Hematopoietic multipotent progenitor cell treated with erythropoietin and hydrocortisone succinate and interleukin-3 and kit ligand, for 17 days (in vitro differentiated cells): Measurements from ENCODE around the gene CARD11.

ENCODE experiments used
- DNase-seq: peaks from one replicate; pipeline ENCODE4 v3.0.0-alpha.2; 2015; ENCODE audit warnings: low spot score

Gene CARD11

DNA sequence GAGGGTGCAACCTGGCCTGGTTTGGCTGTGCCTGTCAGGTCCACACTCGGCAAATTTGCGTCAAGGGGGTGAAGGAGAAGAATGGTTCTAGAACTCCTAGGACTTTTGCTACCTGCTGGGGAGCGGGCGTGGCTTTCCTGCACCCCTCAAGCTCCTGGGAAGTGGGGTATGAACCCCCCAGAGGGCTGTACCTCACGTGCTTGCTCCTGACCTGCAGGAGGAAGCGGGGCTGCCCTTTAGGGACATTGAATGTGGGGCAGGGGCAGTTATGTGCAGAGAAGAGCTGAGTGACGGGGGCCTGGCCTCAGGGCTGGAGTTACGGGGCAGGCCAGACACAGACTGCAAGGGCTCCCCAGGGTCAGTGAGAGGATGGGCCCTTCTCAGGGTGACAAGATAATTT lies 138.2 kb downstream of the CARD11 start:
- no peak for DNase-seq

DNA sequence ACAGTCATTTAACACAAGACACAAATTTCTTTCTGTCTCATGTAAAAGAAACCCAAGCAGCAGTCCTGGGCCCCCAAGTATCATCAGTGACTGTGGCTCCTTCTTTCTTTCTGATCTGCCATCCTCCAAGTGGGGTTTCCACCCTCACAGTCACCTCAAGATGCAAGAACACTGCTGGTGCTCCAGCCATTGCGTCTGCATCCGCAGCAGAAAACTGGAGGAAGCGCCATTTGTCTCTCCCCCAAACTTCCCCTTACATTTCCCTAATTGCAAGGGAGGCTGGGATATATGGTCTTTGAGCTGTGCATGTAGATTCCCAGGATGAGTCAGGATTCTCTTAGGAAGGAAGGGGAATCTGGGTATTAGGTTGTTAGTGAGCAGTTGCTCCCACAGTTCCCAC lies 138.6 kb downstream of the CARD11 start:
- DNase-seq = no peak

DNA sequence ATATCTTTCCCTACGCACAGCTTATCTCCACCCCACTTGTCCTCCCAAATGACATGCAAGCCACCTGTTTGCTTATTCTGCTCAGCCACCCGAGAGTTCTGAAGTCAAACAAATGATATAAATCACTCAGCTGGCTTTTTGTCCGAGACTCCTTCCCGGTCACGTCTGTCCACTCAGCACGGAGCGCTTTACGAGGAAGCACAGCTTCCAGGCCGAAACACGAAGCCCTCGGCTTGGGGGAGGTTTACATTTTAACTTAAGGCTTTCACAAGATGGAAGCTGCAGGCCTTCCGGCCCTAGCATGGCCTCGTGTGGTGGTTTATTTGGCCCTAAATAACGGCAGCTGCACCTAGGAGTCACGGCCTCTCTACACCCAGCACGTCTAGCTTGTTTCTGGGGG lies 139.5 kb downstream of the CARD11 start:
- DNase-seq = no peak

DNA sequence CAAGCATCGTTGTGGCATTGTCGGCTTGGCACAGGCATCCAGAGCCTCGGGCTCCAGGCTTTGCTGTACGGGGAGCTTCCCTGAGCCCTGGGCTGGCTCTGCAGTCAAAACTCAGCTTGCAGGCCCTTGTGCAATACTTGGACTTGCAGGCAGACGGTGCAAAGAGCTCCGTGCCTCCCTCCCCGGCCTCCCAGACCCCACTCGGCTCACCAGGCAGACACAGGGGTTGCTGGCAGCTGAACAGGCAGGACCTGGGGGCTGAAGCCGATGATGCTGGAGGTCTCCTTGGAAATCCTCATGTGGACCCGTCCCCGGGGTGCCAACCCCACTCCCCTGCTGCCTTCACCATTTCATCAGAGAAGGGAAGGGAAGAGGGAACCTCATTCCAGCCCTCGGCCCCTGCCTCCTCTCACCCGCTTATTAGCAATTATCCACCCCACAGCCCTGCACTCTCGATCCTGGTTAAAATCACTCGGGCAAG lies 139.9 kb downstream of the CARD11 start:
- no peak for DNase-seq

DNA sequence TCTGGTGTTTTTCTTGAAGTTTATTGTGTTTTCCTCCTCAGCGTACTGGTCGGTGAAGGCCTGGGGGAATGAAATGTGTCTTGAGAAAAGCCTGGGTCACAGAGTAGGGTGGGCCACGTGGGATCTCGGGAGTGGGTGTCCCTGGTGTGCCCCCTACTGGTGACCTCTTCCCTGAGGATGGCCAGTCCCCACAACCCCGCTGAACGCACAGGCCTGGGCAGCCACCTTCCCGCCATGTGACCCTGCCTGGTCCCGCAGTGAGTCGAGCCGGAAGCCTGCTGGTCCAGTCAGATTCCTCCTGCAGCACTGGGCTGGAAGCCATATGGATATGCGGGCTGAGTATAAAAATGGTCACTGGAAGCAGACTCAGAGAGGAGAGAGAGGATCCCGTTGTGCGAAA lies 146.6 kb downstream of the CARD11 start:
- DNase-seq = no peak

DNA sequence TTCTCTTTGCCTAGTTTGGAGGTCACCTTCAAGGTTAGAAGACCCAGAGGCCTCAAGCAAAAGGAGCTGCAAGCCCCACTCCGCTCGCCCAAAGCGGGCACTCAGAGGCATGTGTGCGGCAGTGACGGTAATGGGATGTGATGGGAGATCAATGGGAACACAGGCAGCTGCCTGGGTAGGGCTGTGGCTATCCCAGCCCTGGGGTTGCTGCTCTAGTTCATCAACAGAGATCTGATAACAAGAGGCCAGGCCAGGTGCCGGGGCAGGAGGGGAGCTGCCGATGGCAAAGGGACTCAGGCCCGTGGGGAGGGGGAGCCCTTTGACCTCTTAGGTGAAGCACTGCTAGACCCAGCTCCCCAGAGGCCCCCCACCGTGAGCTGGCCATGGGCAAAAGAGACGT lies 147.5 kb downstream of the CARD11 start:
- DNase-seq = no peak

DNA sequence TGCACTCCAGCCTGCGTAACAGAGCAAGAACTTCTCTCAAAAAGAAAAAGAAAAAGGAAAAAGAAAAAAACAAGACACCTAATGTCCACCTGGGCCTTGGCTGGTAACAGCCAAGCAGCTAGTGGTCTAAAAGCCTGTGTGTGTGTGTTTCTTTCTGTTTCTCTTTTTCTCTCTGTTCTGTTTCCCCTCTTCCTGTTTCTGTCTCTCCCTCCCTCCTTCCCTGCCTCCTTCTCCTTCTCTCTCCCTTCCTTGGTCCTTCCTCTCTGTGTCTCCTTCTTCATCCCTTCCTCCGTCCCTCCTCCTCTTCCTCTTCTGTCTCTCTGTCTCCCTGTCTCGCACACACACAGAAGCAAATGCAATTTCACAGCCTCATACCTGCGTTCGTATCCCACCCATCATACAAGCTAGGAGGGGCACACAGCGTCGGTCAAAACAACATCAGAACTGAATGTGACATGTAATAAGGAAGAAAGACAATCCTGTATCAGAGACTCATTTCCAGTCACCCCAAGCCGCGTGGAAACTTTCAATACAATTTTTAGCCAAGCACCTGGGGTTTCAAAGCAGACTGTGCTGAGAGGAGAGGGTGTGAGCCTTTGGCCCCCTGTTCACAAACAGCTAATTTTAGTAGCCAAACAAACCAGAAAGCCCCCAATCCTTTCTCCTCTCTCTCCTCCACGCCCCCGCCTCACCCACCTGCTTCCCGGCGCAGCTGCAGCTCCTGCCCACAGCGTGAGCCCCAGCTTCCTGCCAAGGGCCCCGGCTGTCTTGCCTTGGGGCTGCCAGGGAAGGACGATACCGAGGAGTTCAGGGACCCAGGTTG lies 149.3 kb downstream of the CARD11 start:
- DNase-seq = no peak

DNA sequence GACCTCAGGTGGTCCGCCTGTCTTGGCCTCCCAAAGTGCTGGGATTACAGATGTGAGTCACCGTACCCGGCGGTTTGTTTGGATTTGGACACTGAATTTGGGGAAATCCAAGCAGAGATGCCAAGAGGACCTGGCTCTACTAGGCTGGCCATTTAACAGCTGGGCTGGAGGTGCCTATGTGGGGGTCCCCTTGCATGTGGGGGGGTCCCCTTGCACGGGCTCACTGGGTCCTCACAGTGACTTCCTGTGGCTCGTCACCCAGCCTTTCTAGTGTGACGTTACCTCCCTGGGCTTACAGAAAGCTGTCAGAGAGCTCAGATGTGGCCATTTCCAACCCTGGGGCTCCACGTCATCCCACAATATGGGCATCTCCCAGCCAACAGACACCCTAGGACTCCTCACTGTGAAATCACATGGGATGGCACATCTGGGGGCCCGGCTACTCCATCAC lies 150.2 kb downstream of the CARD11 start:
- DNase-seq = no peak

GRCh38 chr7:2892549-2892948 lies 151.1 kb downstream of the CARD11 start:
- no peak for DNase-seq

DNA sequence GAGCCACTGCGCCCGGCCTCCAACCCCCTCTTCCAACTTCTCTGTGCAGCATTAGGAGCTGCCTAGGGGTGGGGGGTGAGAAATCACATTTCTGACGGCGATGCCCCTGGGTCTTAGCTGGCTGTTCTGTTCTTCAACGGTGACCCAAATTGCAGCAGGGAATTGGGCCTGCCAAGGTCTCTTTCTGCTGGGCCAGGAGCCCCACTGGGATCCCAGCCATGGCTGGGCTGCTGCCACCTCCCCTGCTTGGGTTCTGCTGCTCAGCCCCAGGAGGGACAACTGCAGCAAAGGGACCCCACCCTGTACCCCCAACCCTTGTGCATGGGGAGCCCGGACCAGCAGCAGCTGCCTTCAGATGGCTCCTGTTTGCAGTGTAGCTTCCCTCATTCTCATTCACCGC lies 155.9 kb downstream of the CARD11 start:
- DNase-seq = no peak

- peak; percentile 15 for DNase-seq
Measured at GRCh38 chr7:2886900-2887299, 156.8 kb downstream of the CARD11 start.

DNA sequence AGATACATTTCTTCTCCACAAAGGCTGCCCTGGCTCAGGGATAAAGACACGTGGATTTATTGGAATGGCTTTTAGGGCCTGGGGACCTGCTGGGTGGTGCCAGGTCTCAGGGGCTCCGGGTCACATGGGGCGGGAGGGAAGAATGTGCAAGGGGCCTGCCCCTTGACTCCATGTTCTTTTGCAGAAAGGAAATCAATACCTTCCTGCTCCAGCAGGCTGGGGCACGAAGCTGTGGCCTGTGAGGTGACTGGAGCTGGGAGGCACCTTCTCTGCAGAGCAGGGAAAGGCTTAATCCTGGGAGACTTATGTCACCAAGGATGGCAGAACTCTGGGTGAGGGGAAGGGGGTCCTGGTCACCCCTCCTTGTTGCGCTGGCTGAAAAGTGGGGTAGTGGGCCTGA lies 157.3 kb downstream of the CARD11 start:
- DNase-seq = no peak

DNA sequence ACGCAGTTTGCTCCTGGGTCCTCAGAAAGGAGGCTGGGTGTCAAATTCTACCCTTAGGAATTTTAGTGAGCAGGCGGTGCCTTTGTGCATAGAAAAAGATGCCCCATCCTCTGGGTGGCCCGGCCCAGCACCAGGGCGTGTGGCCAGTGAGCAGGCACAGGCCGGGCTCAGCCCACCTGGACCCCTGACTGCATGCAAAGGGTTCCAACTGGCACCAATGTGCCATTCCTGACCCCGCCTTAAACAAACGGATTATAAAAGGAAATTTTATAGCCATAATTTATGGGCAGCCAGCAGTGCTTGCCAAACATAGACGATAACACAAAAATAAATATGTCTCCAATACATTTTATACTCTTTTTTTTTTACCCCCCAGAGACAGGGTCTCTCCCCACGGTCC lies 159.5 kb downstream of the CARD11 start:
- DNase-seq = no peak

DNA sequence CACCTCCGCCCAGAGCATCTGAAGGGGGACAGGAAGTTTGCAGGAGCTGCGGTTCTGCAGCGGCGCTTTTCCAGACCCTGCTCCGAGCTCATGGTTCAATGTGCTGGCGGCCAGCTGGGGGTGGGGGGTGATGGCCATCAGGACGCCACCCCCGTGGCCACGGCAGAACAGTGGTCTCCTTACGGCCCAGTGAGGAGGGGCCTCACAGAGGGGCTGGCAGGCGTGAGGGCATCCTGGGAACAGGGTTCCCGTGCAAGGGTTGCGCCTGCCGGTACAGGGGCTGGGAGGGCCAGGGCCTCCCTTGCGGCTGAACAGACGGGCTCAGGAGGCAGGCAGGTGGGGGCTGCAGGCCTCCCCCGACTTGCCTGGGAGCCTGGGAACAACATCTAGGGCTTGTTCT lies 160.6 kb downstream of the CARD11 start:
- no peak for DNase-seq

GRCh38 chr7:2882111-2882510 lies 161.6 kb downstream of the CARD11 start:
- DNase-seq = no peak

DNA sequence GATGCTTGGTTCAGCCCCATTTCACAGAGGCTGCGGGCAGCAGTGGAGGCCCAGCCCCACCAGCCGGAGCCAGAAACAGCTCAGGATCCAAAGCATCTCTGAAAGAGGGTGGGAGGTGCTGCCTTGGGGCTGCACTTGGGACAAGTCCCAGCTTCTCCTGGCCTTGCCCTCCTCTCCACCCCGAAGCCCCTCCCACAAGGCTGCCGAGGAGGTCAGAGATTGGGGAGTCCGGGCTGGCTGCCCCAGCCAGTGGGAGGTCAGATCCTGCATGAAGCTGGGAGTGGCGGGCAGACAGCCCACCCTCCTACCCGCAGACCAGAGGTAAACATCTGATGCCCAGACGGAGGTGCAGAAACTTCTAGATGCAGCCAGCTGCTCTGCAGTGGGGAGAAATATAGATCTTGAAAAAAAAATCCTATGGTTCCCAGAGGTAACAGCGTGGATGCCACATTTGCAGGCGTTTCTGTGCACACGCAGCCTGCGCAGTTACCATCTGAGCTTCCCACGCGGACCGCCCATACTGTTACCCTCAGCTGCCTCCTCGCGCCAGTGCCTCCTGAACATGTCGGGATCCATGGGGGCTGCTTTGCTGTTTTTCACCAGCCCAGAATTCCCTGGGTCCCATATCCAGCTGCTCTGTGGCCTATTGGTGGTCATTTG lies 162.7 kb downstream of the CARD11 start:
- DNase-seq = no peak

GRCh38 chr7:2880051-2880450 lies 163.6 kb downstream of the CARD11 start:
- DNase-seq = no peak

DNA sequence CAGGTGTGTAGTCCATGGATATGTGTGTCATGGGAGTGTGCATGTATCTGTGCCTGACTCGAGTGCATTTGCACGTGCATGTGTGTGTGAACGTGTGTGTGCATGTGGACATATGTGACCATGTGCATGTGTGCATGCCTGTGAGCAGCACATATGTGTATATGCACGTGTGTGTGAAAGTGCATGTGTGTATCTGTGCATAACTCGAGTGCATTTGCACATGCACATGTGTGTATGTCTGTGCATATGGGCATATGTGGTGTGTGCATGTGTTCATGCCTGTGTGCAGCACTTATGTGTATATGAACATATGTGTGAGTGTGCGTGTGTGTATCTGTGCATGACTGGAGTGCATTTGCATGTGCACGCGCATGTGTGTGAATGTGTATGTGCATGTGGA lies 164.3 kb downstream of the CARD11 start:
- no peak for DNase-seq

DNA sequence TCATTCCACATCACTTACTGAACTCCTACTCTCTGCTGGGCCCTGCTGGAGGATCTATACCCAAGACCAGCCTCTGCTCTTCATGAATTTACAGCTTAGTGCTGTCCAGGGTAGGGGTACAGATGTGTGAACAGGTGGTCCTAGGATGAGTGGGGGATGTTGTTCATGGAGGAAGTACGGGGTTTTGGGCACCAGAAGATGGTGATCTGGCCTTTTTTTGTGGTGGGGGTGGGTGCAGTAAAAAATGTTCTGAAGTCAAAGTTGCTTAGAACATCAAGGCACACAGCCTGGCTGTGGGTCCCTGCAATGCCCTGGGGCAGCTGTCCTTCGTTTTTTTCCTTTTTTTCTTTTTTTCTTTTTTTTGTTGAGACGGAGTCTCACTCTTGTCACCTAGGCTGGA lies 165.4 kb downstream of the CARD11 start:
- no peak for DNase-seq

- DNase-seq = no peak
Measured at GRCh38 chr7:2876031-2876731, 167.5 kb downstream of the CARD11 start.

DNA sequence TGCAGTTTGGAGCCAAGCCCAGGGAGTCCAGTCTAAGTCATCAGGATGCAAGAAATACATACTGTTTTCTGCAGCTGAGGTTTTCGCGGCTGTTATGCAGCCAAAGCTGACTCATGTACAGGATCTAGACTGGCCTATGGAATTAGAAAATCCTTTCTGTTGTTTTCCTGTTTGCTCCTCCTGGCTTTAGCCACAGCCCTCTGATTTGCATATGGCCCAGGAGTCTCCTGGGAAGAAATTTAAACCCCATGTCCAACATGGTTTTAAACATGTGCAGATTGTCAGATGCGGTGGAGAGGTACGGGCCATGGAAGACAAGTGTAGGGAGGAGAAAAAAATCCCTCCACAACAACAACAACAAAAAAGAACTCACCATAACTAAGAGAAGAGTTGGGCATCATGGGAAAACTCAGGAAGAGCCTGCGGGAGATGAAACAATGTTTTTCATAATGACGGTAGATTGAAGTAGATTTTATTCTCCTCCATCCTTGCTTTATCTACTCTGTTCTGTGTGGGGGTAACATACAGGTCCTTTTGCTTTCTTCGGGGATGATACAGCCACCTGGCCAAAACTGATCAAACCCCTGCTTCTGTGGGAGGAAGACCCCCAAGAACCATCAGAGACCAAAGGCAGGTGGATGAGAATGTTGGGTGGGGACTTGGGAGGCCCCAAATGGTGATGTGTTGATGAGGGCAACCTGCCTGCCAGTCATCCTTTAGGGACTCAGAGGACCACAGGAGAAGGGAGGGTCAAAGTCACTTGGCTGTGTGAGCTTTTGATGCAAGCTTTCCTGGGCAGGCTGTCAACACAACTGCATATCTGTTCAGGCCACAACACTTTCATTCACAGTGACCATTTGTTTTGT lies 169.7 kb downstream of the CARD11 start:
- DNase-seq = no peak

DNA sequence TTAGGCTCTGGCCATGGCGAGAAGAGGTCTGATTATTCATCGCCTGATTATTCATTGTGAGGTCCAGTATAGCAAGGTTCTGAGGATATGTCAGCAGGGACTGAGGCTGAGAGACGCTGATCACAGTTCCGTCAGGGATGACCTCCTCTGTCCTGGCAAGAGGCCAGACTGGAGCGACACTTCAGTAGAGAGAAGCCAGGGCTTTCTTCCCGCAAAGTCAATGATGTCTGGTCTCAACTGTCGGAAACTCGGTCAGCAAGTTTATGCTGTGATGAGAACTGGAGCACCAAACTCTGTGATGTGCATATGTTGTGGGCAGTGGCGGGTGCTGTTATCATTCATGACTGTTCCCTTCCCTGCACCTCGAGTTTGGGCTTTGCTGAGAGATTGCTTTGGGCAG lies 170.5 kb downstream of the CARD11 start:
- DNase-seq = no peak
